BE2C (cell line): ENCODE measurements around the gene CCL7.

Source experiments
- DNase-seq: peaks from one replicate; pipeline ENCODE4 v3.0.0-alpha.2; 2020
- H3K27me3 ChIP-seq: fragments of 250-450 bp; sonication (Bioruptor Pico); 2 replicates; pipeline ENCODE4 v1.5.1; 2020; ENCODE audit warnings: mild to moderate bottlenecking
- H3K36me3 ChIP-seq: fragments of 250-450 bp; sonication (Bioruptor Pico); 2 replicates; pipeline ENCODE4 v1.5.1; 2020; ENCODE audit warnings: mild to moderate bottlenecking
- H3K4me1 ChIP-seq: fragments of 250-450 bp; sonication (Bioruptor Pico); 2 replicates; pipeline ENCODE4 v1.5.1; 2020
- H3K4me3 ChIP-seq: 2 replicates; pipeline ENCODE4 v1.5.1; 2011; ENCODE audit warnings: low read depth, low read length
- H3K9me3 ChIP-seq: fragments of 250-450 bp; sonication (Bioruptor Pico); 2 replicates; pipeline ENCODE4 v1.5.1; 2020
- TF ChIP-seq, protein P1 (sequence below): IDR thresholded peaks from 2 replicates; pipeline ENCODE4 v1.5.1; 2012; ENCODE audit warnings: mild to moderate bottlenecking, low read depth, low read length

CCL7 gene

DNA sequence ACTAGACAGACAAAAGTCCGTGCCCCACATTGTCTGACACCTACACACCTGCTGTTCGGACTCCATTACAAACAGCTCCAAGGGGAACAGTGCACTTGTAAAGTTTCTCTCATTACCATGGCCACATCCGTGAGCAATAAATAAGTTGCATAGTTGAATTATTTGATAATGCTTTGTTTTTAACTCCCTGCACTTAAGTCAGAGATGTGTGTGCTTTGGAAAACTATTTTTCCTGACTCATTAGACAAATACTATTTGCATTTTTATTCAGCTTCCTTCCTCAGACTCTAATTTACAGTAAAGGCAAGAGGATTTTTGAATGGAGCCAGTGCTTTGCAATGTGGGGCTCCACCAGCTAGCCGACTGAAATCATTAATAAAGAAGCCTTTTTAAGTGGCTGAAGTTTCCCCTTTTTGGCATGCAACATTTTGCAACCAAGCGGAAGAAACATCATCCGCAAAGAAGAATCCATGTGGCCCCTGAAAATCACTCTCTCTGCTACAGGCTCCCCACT lies 21.5 kb upstream of the CCL7 start:
- Histone ChIP-seq H3K4me1 (no peaks in the 10 kb centered on the region), H3K9me3 (no peaks in the 10 kb centered on the region), H3K36me3 (no peaks in the 10 kb centered on the region), H3K4me3 (no peak overlapping the region), H3K27me3 (peaks cover 18% of the 10 kb centered on the region)
- no peak for DNase-seq
- TF ChIP-seq, protein P1, sequence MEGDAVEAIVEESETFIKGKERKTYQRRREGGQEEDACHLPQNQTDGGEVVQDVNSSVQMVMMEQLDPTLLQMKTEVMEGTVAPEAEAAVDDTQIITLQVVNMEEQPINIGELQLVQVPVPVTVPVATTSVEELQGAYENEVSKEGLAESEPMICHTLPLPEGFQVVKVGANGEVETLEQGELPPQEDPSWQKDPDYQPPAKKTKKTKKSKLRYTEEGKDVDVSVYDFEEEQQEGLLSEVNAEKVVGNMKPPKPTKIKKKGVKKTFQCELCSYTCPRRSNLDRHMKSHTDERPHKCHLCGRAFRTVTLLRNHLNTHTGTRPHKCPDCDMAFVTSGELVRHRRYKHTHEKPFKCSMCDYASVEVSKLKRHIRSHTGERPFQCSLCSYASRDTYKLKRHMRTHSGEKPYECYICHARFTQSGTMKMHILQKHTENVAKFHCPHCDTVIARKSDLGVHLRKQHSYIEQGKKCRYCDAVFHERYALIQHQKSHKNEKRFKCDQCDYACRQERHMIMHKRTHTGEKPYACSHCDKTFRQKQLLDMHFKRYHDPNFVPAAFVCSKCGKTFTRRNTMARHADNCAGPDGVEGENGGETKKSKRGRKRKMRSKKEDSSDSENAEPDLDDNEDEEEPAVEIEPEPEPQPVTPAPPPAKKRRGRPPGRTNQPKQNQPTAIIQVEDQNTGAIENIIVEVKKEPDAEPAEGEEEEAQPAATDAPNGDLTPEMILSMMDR = no peak

DNA sequence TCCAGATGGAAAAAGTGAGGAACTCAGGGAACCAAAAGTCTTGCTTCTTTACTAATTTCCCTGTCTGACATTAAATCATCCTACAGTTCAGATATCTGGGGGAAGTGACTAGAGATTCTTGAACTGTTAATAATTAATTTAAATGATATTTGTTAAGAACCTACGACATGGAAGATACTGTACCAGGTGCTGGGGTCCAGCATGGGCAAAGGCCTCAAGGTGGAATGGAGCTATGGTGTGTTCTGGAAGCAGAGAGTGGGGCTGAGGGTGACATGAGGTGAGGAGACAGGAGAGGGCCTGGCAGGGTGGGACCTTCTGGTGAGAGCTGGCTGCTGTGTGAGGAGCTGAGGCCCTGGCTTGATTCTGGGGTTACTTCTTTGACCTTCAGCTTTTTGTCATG lies 21.0 kb upstream of the CCL7 start:
- Histone ChIP-seq H3K9me3 (no peaks in the 10 kb centered on the region), H3K4me3 (no peak overlapping the region), H3K4me1 (no peaks in the 10 kb centered on the region), H3K36me3 (no peaks in the 10 kb centered on the region), H3K27me3 (peaks cover 21% of the 10 kb centered on the region)
- TF ChIP-seq, protein P1 = no peak
- DNase-seq = no peak

DNA sequence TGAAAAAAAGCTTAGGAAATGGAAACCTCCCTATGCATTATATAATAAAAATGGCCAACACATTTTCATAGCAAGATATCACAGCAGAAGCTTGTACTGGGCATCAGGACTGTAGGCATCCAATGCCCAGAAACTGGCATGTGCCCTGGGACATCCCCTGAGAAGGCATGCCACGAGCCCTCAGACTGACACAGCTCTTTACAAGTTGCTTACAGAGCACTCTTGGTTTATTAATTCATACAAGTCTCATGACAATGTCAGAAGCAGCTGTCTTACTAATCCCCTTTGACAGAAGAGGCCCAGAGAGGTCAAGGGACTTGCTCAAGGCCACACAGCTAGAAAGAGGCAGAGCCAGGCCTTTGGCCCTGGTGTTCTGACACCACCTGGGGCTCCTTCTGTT lies 20.5 kb upstream of the CCL7 start:
- no peak overlapping the region for H3K4me3 ChIP-seq
- H3K36me3 ChIP-seq = no peaks in the 10 kb centered on the region
- no peak for DNase-seq
- H3K9me3 ChIP-seq = no peaks in the 10 kb centered on the region
- H3K4me1 ChIP-seq = no peaks in the 10 kb centered on the region
- TF ChIP-seq, protein P1 = no peak
- H3K27me3 ChIP-seq = peaks cover 24% of the 10 kb centered on the region

DNA sequence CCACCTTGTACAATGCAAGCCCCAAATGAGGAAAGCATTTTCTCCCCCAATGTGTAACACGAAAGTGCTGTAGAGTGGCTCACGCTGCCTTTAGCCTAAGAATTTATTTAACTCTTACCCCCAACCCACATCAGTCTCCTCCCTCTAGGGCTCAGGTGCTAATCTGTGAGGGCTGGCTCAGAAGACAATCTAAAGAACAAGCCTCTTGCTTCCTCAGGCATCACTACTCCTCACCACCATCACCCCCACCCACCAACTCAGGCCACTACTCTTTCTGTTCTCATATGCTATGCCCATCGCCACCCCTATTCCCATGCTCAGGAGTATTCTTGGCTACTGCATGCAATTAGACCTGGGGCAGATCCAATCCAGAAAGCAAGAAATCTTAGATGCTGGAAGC lies 18.8 kb upstream of the CCL7 start:
- Histone ChIP-seq H3K4me3 (no peak overlapping the region), H3K36me3 (no peaks in the 10 kb centered on the region), H3K4me1 (no peaks in the 10 kb centered on the region), H3K27me3 (peaks cover 23% of the 10 kb centered on the region), H3K9me3 (no peaks in the 10 kb centered on the region)
- TF ChIP-seq, protein P1 = no peak
- no peak for DNase-seq

DNA sequence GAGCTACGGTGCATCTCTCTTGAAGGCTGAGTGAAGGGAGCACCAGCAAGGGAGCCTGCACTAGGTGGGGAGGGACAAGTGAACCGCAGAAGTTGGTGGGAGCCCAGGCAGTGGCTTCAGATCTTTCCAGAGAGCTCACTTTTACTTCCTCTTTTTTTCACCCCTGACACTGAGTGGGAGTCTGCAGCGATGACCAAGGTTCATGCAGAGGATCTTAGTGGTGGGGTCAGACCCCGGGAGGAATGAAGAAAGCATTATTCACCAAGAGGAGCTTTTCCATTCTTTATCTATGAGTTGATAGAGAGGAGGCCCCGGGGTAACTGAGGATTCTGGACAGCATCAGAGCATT lies 18.0 kb upstream of the CCL7 start:
- Histone ChIP-seq H3K4me1 (no peaks in the 10 kb centered on the region), H3K27me3 (peaks cover 23% of the 10 kb centered on the region)
- DNase-seq = no peak

DNA sequence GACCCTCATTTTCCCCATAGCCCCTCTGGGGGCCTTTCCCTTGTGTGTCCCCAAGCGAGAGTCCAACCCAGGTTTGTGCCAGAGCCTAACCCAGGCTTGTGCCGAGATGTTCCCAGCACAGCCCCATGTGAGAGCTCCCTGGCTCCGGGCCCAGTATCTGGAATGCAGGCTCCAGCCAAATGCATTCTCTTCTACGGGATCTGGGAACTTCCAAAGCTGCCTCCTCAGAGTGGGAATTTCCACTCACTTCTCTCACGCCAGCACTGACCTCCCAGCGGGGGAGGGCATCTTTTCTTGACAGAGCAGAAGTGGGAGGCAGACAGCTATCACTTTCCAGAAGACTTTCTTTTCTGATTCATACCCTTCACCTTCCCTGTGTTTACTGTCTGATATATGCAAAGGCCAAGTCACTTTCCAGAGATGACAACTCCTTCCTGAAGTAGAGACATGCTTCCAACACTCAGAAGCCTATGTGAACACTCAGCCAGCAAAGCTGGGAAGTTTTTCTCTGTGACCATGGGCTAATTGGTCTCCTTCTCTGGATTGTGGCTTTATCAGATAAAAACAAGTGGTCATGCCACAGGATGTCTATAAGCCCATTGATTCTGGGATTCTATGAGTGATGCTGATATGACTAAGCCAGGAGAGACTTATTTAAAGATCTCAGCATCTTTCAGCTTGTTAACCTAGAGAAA lies 17.4 kb upstream of the CCL7 start:
- DNase-seq = peak; percentile 24
- Histone ChIP-seq H3K27me3 (peaks cover 21% of the 10 kb centered on the region), H3K4me1 (no peaks in the 10 kb centered on the region), H3K4me3 (no peak overlapping the region), H3K36me3 (no peaks in the 10 kb centered on the region), H3K9me3 (no peaks in the 10 kb centered on the region)
- TF ChIP-seq, protein P1 = no peak

More for the DNA sequence above, 18.0 kb upstream of the CCL7 start:
- TF ChIP-seq, protein P1 = no peak
- no peaks in the 10 kb centered on the region for H3K9me3 ChIP-seq
- no peak overlapping the region for H3K4me3 ChIP-seq
- H3K36me3 ChIP-seq = no peaks in the 10 kb centered on the region
